Nephron progenitor cell (in vitro differentiated cells): ENCODE data around the gene SEC14L5.
A peak's percentile ranks its signal among the peaks of the same experiment; 100 is the strongest.
"Not testable (repeated sequence)": the region's sequence is repeated elsewhere in the genome, so short reads cannot be mapped to it uniquely, and the experiment has no call there.

Experiments
- DNase-seq: peaks from one replicate; pipeline ENCODE4 v3.0.0; 2021
- H3K27ac Mint-ChIP-seq: 2 replicates; pipeline ENCODE4 v1.8.0; 2021; ENCODE audit warnings: mild to moderate bottlenecking, moderate library complexity, mixed read lengths
- H3K27me3 Mint-ChIP-seq: 2 replicates; pipeline ENCODE4 v1.8.0; 2021; ENCODE audit warnings: mild to moderate bottlenecking, low read depth, mixed read lengths; ENCODE audit not compliant: poor library complexity
- H3K36me3 Mint-ChIP-seq: 2 replicates; pipeline ENCODE4 v1.8.0; 2021; ENCODE audit warnings: low read depth, mixed read lengths
- H3K4me1 Mint-ChIP-seq: 2 replicates; pipeline ENCODE4 v1.8.0; 2021; ENCODE audit warnings: mixed read lengths
- H3K4me3 Mint-ChIP-seq: 2 replicates; pipeline ENCODE4 v1.8.0; 2021; ENCODE audit warnings: mild to moderate bottlenecking, moderate library complexity, mixed read lengths
- H3K9me3 Mint-ChIP-seq: 2 replicates; pipeline ENCODE4 v1.8.0; 2021; ENCODE audit warnings: mild to moderate bottlenecking, moderate library complexity, mixed read lengths
- CTCF ChIP-seq: fragments of 200-600 bp; sonication (generic); IDR thresholded peaks from 2 replicates; pipeline ENCODE4 v1.5.0; 2021; ENCODE audit warnings: antibody characterized with exemption

The SEC14L5 gene

GRCh38 chr16:4962716-4963115 lies 4.6 kb downstream of the SEC14L5 start:
- Mint-ChIP-seq H3K27me3 (peaks cover 49% of the 10 kb centered on the region), H3K4me1 (peaks cover 6% of the 10 kb centered on the region), H3K36me3 (no peaks in the 10 kb centered on the region), H3K27ac (no peak overlapping the region), H3K9me3 (no peaks in the 10 kb centered on the region), H3K4me3 (no peak overlapping the region)
- no peak for DNase-seq
- TF ChIP-seq CTCF: no peak

GRCh38 chr16:4963527-4963926 lies 5.4 kb downstream of the SEC14L5 start:
- peaks cover 45% of the 10 kb centered on the region for H3K27me3 Mint-ChIP-seq
- H3K9me3 Mint-ChIP-seq, H3K27ac Mint-ChIP-seq, DNase-seq, H3K4me3 Mint-ChIP-seq, H3K4me1 Mint-ChIP-seq, H3K36me3 Mint-ChIP-seq: not testable (repeated sequence)

GRCh38 chr16:4966736-4967453 lies 8.8 kb downstream of the SEC14L5 start:
- Mint-ChIP-seq H3K4me1 (peaks cover 29% of the 10 kb centered on the region), H3K27ac (no peak overlapping the region), H3K27me3 (peaks cover 15% of the 10 kb centered on the region), H3K9me3 (no peaks in the 10 kb centered on the region), H3K36me3 (no peaks in the 10 kb centered on the region), H3K4me3 (no peak overlapping the region)
- TF ChIP-seq CTCF: no peak
- DNase-seq: no peak

- not testable (repeated sequence) for H3K9me3 Mint-ChIP-seq, DNase-seq, H3K27ac Mint-ChIP-seq, H3K36me3 Mint-ChIP-seq, H3K4me3 Mint-ChIP-seq
- H3K27me3 Mint-ChIP-seq: peaks cover 13% of the 10 kb centered on the region
- peaks cover 41% of the 10 kb centered on the region for H3K4me1 Mint-ChIP-seq
Observed at GRCh38 chr16:4968278-4968677, 10.1 kb downstream of the SEC14L5 start.

- no peak overlapping the region for H3K27ac Mint-ChIP-seq
Observed at GRCh38 chr16:4968879-4969483, 10.9 kb downstream of the SEC14L5 start.

GRCh38 chr16:4970010-4970409 lies 11.9 kb downstream of the SEC14L5 start:
- Mint-ChIP-seq H3K27me3 (peaks cover 3% of the 10 kb centered on the region), H3K9me3 (peaks cover 3% of the 10 kb centered on the region), H3K27ac (peak overlapping the region; percentile 68), H3K4me1 (peaks cover 46% of the 10 kb centered on the region), H3K4me3 (no peak overlapping the region), H3K36me3 (no peaks in the 10 kb centered on the region)
- DNase-seq: no peak
- TF ChIP-seq CTCF: no peak

More at GRCh38 chr16:4968879-4969483, 10.9 kb downstream of the SEC14L5 start:
- Mint-ChIP-seq H3K36me3 (no peaks in the 10 kb centered on the region), H3K27me3 (peaks cover 11% of the 10 kb centered on the region), H3K4me1 (peaks cover 46% of the 10 kb centered on the region), H3K9me3 (peaks cover 3% of the 10 kb centered on the region), H3K4me3 (no peak overlapping the region)
- DNase-seq: no peak
- TF ChIP-seq CTCF: no peak
